ENCODE data around the gene ANKRD2. TPM values are rescaled to one million over a fixed set of nuclear protein-coding genes. Genes with fewer than 3 reads are reported as not detected.
A peak's percentile ranks its signal among the peaks of the same experiment; 100 is the strongest.

The ANKRD2 gene
- total RNA-seq, 1 donor from 2014 or later, result not detected

DNA sequence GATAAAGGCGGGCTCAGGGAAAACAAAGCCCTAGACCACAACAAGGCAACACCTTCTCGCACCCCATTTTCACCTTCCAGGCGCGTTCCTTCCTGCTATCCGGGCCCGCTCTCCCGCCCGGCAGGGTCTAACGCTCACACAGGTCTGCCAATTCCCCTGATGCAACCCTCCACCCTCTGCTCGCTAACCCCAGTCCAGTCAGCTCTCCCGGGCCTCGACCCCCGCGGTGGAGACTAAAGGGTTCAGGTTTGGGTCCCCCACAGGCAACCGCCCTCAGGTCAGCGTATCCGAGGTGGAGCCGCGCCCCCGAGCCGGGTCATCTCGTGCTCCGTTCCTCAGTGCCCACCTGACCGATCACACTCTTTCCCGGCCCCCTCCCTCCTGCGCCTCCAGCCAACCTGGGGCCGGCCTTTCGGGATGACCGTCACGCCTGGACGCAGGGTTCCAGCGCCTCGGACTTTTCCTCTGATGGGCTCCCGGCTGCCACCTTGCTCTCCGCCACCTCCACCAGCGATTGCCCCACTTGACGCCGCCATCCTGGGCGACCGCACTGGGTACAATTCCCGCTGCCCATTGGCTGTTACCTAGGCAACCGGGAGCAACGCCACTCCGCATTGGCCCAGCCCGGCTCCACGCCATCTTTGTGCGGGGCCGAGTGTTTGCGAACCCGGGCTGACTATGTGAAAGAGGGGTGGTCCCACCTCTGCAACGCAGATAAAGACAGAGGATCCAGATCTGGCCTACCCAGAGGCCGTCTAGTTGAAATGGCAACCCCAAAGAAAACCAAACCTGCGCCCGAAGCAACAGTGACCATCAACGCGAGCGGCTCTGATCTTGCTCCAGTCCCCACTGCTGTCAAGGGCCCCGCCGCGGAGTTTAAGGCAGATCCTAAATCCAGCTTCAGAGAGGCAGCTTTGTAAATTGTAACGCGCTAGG is 60.6 kb downstream of the ANKRD2 start, which contains the start of gene MORN4:
Gene MORN4, minus strand, starts transcription at position 552 of the 936 bp plus-strand sequence. CDS start 13,847 bp downstream, outside the sequence.
- DNase-seq (ENCODE audit: low spot score) (peak; percentile 93), ATAC-seq (peak; percentile 99)

Other genes with a start within 250 kb of the ANKRD2 start
- gene FRAT2, start 238.1 kb upstream of the ANKRD2 start, total RNA-seq, result 10.3 TPM
- gene RRP12, start 171.4 kb upstream of the ANKRD2 start, total RNA-seq, result 7.0 TPM
- 151 TPM for gene PGAM1, start 146.6 kb upstream of the ANKRD2 start, total RNA-seq
- 10.3 TPM for gene EXOSC1, start 126.8 kb upstream of the ANKRD2 start, total RNA-seq
- gene ZDHHC16, start 126.6 kb upstream of the ANKRD2 start, total RNA-seq, result 25.2 TPM
- 20.7 TPM for gene MMS19, start 74.4 kb upstream of the ANKRD2 start, total RNA-seq
- gene UBTD1, start 73.9 kb upstream of the ANKRD2 start, total RNA-seq, result 7.1 TPM
- 66.2 TPM for gene HOGA1, start 11.6 kb downstream of the ANKRD2 start, total RNA-seq
- gene C10orf62, start 16.9 kb downstream of the ANKRD2 start, total RNA-seq, result 3.7 TPM
- 0.81 TPM for gene MORN4, start 60.7 kb downstream of the ANKRD2 start, total RNA-seq
- 5.6 TPM for gene PI4K2A, start 67.9 kb downstream of the ANKRD2 start, total RNA-seq
- 26.4 TPM for gene AVPI1, start 114.5 kb downstream of the ANKRD2 start, total RNA-seq
- gene MARVELD1, start 141.0 kb downstream of the ANKRD2 start, total RNA-seq, result 2.0 TPM
- gene ZFYVE27, start 164.3 kb downstream of the ANKRD2 start, total RNA-seq, result 10.7 TPM
- gene SFRP5, start 199.2 kb downstream of the ANKRD2 start, total RNA-seq, result 6.4 TPM

Measured in left lobe of liver (tissue), 2 donors.